Embryonic facial prominence (tissue), 1 donor: ENCODE data around the gene PREP.

Experiments used
- DNase-seq: peaks from one replicate; pipeline ENCODE4 v3.0.0-alpha.2; 2016; ENCODE audit errors: extremely low spot score

Gene PREP

GRCh38 chr6:105397987-105398386, 4.9 kb downstream of the PREP start:
- no peak for DNase-seq

DNA sequence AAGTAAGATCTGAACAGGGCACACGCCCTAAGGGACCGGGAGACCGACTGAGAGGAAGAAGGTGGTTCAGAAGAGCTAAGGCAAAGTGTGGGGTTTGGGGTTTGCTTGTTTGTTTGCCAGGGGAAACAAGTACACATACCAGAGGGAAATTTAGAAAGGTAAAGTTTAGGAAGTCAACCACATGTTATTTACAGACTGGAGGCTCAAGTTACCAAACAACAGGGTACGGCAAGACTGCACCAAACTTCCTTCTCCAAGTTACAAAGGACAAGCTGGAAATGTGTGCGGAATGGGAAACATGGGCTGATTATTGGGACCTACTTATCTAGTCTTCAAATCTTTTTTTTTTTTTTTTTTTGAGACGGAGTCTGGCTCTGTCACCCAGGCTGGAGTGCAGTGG, 11.2 kb downstream of the PREP start:
- no peak for DNase-seq

GRCh38 chr6:105389543-105389942, 13.3 kb downstream of the PREP start:
- no peak for DNase-seq

DNA sequence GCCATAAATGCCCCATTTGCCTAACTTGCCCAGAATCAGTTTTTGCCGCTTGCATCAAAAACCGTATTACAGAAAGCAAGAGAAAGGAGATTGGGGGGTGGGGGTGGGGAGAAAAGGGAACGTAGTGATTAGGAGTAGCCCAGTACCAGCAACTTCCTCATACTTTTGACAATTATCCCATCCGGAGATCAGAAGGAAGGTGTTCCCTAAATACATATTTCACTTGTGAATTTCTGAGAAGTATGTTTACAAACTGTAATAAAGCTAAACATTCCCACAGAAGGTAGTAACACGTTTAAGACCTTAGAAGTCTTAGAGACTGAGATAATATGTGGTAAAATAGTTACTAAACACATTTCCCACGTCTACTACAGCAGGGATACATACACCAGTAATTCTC, 14.5 kb downstream of the PREP start:
- no peak for DNase-seq

GRCh38 chr6:105384004-105384403, 18.9 kb downstream of the PREP start:
- DNase-seq, result no peak

DNA sequence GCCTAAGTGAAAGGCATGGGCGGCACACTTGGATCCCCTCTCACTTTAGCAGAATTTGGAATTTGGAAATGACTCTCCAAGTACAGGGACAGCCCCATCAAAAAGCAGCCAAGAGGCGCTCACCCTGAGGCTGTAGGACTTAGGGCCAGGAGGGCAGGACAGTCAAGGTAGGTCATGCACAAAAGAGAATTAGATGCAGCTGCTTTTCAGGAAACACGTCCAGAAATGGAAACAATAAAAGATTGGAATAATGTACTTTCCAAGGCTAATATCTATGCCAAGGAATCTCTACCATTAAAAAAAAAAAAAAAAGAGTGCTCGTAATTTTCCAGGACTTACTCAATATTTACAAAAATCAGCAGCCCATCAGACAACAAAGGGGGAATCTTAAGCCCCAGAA, 19.9 kb downstream of the PREP start:
- DNase-seq, result no peak

DNA sequence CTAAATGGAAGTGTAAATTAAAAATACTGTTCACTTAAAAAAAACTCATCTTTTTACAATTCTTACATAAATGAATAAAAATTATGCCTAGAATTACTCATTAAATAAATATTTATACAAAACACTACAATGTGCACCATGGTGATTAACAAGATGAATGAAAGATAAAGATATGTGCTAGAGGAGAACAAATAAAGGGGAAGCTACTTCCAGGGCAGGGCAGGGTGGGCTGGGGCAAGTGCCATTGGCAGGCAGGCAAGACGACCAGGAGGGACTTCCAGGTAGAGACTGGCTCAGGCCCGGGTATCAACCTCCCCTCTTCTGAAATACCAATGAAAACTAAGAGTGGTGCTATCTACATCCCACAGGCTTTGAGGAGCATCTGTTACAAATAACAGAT, 20.4 kb downstream of the PREP start:
- no peak for DNase-seq

DNA sequence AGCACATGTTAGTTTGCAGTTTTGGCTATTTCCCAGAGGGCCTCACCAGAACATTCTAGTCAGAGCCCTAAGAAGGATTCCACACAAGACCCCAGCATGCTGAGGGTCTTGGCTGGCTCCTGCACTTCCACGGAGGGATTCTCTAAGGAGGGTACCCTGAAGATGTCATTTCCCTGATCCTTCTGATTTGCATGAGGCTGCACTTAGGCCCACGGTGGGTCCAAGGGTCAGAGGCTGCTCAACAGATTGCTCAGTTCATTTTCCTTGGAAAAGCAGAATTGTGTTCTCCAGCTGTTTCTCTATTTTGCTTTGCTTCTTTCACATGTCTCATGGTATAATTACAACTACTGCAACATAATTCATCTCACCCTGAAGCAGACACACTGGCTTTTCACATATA, 22.2 kb downstream of the PREP start:
- no peak for DNase-seq

DNA sequence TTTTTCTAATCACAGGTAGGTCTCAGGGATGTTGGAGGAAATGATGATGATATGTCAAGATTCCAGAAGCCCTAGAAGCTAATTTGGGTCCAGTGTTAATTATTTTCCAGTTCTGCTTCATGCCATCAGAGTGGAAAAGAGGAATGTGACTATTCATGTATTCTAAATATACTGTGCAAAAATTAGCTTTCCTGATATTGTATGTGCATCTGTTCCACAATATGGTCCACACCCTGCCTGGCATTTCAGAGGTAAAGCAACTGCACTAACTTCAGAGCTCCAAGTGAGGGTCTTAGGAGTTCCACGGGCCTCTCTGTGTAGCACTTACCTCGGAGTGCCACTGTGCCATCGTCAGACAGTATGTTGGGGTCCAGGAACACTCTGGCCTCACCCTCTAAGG, 27.1 kb downstream of the PREP start:
- no peak for DNase-seq

DNA sequence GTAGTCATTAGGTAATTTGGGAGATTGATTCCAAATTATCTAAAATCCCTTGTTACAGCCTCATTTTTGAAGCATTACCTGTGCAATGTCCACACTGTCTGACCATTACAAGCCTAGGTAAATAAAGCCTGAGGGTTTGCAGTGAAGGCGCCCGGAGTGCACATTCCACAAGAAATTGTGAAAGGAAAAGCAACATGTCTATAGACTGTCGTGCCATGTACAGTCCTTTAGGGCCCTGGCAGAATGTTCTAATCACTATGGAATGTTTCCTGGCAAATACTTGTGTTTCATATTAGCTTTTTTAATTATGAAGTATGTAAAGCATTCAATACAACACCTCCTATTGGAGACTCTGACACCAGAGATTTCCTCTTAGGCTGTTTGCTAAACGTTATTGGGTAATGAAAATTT, 28.9 kb downstream of the PREP start:
- no peak for DNase-seq

GRCh38 chr6:105373481-105373880, 29.4 kb downstream of the PREP start:
- DNase-seq, result no peak

GRCh38 chr6:105372849-105373182, 30.1 kb downstream of the PREP start:
- no peak for DNase-seq

DNA sequence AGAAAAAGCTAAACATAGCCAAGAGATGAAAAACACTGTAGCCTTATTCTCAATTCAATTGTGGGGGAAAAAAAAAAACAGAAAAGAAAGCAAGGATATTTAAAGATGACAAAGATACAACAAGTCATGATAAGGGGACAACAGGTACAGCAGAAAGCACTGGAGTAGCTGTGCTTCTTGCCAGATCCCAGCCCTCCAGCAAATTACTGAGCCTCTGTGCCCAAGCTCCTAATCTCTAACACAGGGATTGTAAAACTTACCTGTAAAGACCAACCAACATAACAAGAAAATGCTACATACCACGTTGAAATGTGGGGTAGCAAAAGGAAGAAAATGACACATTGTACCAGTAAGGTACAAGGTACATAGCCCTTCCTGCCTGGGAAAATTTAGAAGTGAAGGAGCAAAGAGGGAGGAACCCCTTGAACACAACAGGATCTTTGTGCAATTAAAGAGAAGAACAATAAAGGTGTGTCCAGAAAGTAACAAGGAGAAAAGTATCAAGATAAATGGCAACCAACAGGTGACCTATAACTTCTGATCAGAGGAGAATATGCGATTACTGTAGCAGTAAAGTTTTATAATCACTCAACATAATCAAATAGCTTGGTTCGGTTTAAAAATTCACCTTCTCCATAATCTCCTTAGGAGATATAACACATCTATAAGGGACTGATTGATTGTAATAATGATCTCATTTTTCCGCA, 30.6 kb downstream of the PREP start:
- no peak for DNase-seq

DNA sequence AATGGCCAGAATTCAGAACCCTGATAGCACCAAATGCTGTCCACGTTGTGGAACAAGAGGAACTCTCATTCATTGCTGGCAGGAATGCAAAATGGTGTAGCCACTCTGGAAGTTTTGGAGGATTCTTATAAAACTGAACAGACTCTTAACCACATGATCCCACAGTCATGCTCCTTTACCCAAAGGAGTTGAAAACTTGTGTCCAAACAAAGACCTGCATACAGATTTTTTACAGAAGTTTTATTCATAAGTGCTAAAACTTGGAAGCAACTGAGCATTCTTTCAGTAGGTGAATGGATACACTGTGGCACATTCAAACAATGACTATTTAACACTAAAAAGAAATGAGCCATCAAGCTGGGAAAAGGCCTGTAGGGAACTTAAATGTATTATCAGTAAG, 32.5 kb downstream of the PREP start:
- DNase-seq, result no peak

GRCh38 chr6:105369145-105369544, 33.7 kb downstream of the PREP start:
- no peak for DNase-seq

DNA sequence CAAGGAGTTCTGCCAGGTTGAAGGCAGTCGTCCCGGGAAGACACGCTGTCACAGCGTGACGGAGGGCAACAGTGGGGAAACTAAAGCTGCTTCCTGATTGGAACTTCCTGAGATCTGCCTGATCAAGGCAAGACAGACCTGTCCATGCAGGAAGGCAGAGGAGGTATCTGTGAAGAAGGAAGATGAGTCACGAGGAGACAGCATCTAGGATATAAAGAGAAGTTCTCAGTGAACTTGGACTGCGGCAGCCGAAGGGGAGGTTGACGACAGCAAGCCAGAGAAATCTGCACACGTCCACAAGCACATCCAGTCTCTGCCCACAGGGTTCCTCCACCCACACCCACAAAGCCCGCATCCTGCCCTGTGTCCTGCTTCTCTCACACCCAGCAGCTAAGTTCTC, 38.6 kb downstream of the PREP start:
- DNase-seq, result no peak

DNA sequence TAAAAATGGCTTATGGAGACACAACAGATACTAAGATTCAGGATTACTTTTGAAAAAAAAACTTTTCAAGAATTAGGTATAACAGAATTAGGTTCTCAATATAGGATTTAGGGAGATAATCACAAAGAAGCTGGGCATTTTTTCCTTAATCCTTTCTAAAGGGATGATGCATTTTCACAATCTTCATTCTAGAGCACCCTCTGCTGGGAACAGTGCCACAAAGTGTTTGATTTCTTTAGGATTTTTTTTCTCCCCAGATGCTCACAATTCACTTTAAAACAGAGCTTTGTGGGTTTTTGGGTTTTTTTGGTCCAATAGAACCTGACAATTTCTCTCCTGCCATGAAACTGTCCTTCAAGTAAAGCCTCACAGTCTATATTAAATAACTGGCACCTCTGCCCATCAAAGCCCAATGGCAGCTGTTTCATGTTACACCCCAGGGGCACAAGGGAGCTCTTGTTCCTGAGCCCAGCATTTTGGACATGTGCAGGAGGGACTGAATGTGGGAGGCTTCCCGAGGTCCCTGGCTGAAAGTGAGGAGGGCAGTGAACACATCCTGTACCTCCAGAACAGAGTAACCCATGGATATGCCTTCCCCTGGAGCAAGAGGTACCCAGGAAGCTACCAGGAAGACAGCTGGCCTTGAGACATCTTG, 39.7 kb downstream of the PREP start:
- DNase-seq, result no peak

DNA sequence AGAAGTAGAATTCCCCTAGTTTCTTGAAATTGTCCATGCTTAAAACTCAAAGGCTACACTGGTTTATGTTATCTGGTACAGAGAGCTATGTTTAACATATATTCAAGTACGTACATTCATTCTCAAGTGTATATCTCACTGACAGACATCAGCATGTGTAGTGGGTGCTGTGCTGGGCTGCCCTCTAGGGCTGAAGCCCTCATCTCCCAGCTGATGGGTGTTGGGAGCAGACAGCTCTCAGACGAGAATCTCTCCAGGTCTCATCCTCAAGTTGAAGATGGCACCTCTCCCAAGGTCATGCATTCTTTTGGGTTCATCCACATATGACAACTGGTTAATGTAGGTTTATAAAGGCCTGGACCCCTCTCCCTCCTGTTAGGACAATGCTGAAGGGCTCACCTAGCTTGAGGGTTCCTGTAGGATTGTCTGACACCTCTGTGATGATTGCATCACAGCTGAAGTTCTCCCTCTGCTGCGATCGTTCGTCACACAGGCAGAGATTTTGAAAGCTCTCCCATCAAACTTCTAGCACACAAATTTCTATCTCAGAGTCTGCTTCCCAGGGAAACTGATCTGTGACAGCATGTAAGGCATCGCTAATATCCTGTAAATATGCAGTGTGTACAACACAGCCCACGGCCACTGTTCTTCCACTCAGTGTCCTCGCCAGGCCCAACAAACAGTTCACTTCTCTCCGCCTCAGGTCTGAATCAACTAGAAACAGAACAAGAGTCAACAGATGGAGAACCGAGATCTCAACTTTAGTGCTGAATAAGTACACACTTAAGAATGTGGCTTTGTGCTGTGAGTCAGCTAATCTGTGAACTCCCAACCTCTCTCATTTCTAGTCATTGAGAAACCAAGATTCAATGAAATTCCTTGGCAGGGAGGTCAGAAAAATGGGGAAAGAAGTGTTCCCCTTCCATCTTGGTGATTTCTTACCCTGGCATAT, 43.2 kb downstream of the PREP start:
- DNase-seq, result no peak

- no peak for DNase-seq
Observed at GRCh38 chr6:105357165-105357564, 45.7 kb downstream of the PREP start.

- no peak for DNase-seq
Observed at GRCh38 chr6:105352037-105352617, 50.8 kb downstream of the PREP start.

GRCh38 chr6:105348897-105349296, 54.0 kb downstream of the PREP start:
- DNase-seq, result no peak

GRCh38 chr6:105346052-105346451, 56.8 kb downstream of the PREP start:
- DNase-seq, result no peak
